Measurements from ENCODE around the gene CDC42EP4.

- TF ChIP-seq TCF12 (IDR thresholded peaks at IDR 0.05; ENCODE audit: low read depth, low read length) (no peak), MAX (IDR thresholded peaks at IDR 0.05; ENCODE audit: low read depth, low read length) (no peak), NFIC (IDR thresholded peaks at IDR 0.05; ENCODE audit: low read depth, low read length) (no peak), CHD1 (IDR thresholded peaks at IDR 0.05; ENCODE audit: low read depth, low read length) (no peak), NBN (IDR thresholded peaks at IDR 0.05) (no peak), ZNF274 (IDR thresholded peaks at IDR 0.05; ENCODE audit: insufficient read depth, insufficient read length) (no peak), SREBF1 (IDR thresholded peaks at IDR 0.05; ENCODE audit: low read length) (no peak)
- TF ChIP-seq, protein P1, sequence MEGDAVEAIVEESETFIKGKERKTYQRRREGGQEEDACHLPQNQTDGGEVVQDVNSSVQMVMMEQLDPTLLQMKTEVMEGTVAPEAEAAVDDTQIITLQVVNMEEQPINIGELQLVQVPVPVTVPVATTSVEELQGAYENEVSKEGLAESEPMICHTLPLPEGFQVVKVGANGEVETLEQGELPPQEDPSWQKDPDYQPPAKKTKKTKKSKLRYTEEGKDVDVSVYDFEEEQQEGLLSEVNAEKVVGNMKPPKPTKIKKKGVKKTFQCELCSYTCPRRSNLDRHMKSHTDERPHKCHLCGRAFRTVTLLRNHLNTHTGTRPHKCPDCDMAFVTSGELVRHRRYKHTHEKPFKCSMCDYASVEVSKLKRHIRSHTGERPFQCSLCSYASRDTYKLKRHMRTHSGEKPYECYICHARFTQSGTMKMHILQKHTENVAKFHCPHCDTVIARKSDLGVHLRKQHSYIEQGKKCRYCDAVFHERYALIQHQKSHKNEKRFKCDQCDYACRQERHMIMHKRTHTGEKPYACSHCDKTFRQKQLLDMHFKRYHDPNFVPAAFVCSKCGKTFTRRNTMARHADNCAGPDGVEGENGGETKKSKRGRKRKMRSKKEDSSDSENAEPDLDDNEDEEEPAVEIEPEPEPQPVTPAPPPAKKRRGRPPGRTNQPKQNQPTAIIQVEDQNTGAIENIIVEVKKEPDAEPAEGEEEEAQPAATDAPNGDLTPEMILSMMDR (IDR thresholded peaks at IDR 0.05 in 2 of 3, conservative IDR thresholded peaks at IDR 0.05 in 1 of 3; ENCODE audit: control insufficient read depth in 2 of 3, extremely low read depth in 1 of 3, insufficient read depth in 1 of 3, low read depth in 3 of 3, low read length in 3 of 3) = no peak
- TF ChIP-seq, protein P2, sequence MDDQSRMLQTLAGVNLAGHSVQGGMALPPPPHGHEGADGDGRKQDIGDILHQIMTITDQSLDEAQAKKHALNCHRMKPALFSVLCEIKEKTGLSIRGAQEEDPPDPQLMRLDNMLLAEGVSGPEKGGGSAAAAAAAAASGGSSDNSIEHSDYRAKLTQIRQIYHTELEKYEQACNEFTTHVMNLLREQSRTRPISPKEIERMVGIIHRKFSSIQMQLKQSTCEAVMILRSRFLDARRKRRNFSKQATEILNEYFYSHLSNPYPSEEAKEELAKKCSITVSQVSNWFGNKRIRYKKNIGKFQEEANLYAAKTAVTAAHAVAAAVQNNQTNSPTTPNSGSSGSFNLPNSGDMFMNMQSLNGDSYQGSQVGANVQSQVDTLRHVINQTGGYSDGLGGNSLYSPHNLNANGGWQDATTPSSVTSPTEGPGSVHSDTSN (IDR thresholded peaks at IDR 0.05; ENCODE audit: insufficient replicate concordance, low read depth, low read length) = no peak
Observed at GRCh38 chr17:73324160-73324475, 12.3 kb upstream of the CDC42EP4 start.

Measured in GM12878 (cell line).